ENCODE data around the gene ARF4. TPM values are rescaled to one million over a fixed set of nuclear protein-coding genes. Genes with fewer than 3 reads are reported as not detected.

The ARF4 gene
- total and polyA plus RNA-seq, 2 donors: 129 to 296 TPM

Small RNA genes within 50 kb of the gene (small RNA-seq; reads per million reads assigned to genes)
- gene RNU6-108P (not detected), gene RNU6-483P (not detected), gene RNU6ATAC26P (not detected)

Other genes with a start within 250 kb of the ARF4 start
- 0.37 TPM for gene DNAH12, start 53.0 kb downstream of the ARF4 start, total RNA-seq
- gene DNAH12, start 53.0 kb downstream of the ARF4 start, polyA plus RNA-seq: 0.01 TPM
- 9.4 TPM for gene PDE12, start 41.1 kb downstream of the ARF4 start, total RNA-seq
- gene PDE12, start 41.1 kb downstream of the ARF4 start, polyA plus RNA-seq: 10.2 TPM
- gene DENND6A, start 95.7 kb upstream of the ARF4 start, total RNA-seq: 68.3 TPM
- gene DENND6A, start 95.7 kb upstream of the ARF4 start, polyA plus RNA-seq: 12.9 TPM
- gene SLMAP, start 159.0 kb upstream of the ARF4 start, total RNA-seq: 559 TPM
- 242 TPM for gene SLMAP, start 159.0 kb upstream of the ARF4 start, polyA plus RNA-seq